Duodenal mucosa (tissue), 2 donors: ENCODE data around the gene MCAT.

ENCODE experiments used
- H3K27ac ChIP-seq: one replicate; pipeline ENCODE4 v1.7.0; 2013; ENCODE audit warnings: low read depth, low read length
- H3K27me3 ChIP-seq, 2 donors: one replicate each; pipeline ENCODE4 v1.7.0; 2013; ENCODE audit warnings: low read length in 2 of 2, control low read depth in 1 of 2; ENCODE audit not compliant: insufficient read depth in 2 of 2, control insufficient read depth in 1 of 2
- H3K36me3 ChIP-seq, 2 donors: one replicate each; pipeline ENCODE4 v1.7.0; 2013; ENCODE audit warnings: low read length in 2 of 2, control low read depth in 1 of 2; ENCODE audit not compliant: insufficient read depth in 2 of 2, control insufficient read depth in 1 of 2
- H3K4me1 ChIP-seq, 2 donors: one replicate each; pipeline ENCODE4 v1.7.0; 2013; ENCODE audit warnings: low read length in 2 of 2, control low read depth in 1 of 2; ENCODE audit not compliant: insufficient read depth in 2 of 2, control insufficient read depth in 1 of 2
- H3K4me3 ChIP-seq, 2 donors: one replicate each; pipeline ENCODE4 v1.7.0; 2013; ENCODE audit warnings: low read length in 2 of 2, low read depth in 1 of 2
- H3K9ac ChIP-seq, 2 donors: one replicate each; pipeline ENCODE4 v1.7.0; 2013; ENCODE audit warnings: low read length in 2 of 2, low read depth in 1 of 2
- H3K9me3 ChIP-seq, 2 donors: one replicate each; pipeline ENCODE4 v1.7.0; 2013; ENCODE audit warnings: low read length in 2 of 2, control low read depth in 1 of 2; ENCODE audit not compliant: control insufficient read depth in 1 of 2

MCAT gene, protein sequence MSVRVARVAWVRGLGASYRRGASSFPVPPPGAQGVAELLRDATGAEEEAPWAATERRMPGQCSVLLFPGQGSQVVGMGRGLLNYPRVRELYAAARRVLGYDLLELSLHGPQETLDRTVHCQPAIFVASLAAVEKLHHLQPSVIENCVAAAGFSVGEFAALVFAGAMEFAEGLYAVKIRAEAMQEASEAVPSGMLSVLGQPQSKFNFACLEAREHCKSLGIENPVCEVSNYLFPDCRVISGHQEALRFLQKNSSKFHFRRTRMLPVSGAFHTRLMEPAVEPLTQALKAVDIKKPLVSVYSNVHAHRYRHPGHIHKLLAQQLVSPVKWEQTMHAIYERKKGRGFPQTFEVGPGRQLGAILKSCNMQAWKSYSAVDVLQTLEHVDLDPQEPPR

DNA sequence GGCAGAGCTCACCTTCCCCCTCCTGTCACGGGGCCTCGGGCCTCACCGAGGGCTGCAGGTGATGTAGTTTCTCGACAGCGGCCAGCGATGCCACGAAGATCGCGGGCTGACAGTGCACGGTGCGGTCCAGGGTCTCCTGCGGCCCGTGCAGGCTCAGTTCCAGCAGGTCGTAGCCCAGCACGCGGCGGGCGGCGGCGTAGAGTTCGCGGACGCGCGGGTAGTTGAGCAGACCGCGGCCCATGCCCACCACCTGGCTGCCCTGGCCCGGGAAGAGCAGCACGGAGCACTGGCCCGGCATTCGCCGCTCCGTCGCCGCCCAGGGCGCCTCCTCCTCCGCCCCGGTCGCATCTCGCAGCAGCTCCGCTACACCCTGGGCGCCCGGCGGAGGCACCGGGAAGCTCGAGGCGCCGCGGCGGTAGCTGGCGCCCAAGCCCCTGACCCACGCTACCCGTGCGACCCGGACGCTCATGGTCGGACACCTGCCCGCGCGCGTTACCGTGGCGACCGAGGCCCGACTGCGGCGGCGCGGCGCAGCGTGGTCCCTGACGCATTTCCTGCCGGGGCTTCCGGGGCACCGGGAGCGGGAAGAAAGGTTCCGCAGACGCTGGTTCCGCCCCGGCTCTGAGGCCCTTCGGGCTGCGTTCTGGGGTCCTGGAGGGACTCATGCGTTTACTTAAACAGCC lies at the start of gene MCAT:
Gene MCAT, minus strand, starts transcription at position 519 of the 683 bp plus-strand sequence. Its CDS starts 50 bp downstream, at position 469.
- peaks cover 6 to 11% of the 10 kb centered on the region in 2 donors for H3K4me1 ChIP-seq
- H3K4me3 ChIP-seq = peak within 1 kb of the TSS; percentile 92 to 96
- no peaks in the 10 kb centered on the region for H3K27me3 ChIP-seq
- H3K9me3 ChIP-seq = no peaks in the 10 kb centered on the region
- H3K27ac ChIP-seq = peak within 1 kb of the TSS; percentile 66
- peak within 1 kb of the TSS; percentile 70 to 85 for H3K9ac ChIP-seq
- H3K36me3 ChIP-seq = peaks cover 3 to 26% of the 10 kb centered on the region in 2 donors

DNA sequence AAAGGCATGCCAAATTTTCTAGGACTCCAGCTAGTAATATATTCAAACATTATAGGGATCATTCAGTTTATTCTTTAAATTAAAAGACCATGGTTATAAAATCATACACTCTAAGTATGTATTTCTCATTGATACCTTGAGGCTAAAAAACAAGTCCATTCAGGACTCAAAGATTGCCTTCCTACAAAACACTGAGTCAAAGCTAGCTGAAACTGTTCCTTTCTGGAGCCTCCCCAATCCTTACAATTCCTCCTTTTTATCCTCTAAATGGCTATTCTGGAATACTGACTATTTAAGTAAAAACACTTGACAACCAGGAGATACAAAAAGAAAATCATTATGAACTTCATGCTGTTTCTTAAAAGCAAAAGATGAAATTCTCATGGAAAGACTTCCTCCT lies 48.6 kb upstream of the MCAT start:
- Histone ChIP-seq H3K4me3 (no peak overlapping the region), H3K27ac (no peak overlapping the region), H3K36me3 (no peaks in the 10 kb centered on the region), H3K9ac (no peak overlapping the region), H3K27me3 (no peaks in the 10 kb centered on the region), H3K4me1 (peaks cover 0 to 2% of the 10 kb centered on the region in 2 donors), H3K9me3 (no peaks in the 10 kb centered on the region)

DNA sequence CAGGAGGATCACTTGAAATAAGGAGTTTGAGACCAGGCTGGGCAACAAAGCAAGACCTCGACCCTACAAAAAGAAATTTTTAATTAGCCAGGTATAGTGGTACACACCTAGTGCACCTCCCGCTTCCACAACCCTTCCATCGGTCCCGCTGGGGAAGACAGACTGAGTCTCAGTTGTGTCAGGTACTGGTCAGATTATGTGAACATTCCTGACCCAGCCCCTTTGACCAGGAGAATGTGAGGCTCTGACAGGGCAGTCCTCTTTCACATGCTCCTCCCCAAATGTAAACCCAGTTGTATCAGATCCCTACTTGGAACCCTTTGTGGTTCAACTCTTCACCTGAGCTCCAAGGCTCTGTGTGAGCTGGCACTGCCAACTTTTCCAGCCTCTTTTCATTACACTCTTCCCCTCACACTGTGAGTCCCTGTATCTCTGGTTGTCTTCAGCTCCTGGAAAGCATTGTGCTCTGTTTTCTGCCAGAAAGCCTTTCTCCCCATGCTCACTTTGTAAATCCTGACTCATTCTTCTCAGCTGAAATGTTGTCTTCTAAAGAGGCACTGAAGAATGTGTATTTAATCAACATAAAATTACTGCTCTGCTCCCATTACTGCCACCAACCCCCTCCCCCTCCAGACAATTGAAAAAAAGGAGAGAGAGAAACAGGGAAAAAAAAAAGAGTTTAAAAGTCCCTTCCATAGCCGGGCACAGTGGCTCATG lies 45.8 kb upstream of the MCAT start:
- no peak overlapping the region for H3K4me3 ChIP-seq
- H3K4me1 ChIP-seq = peaks cover 5 to 10% of the 10 kb centered on the region in 2 donors
- no peak overlapping the region for H3K9ac ChIP-seq
- H3K36me3 ChIP-seq = no peaks in the 10 kb centered on the region
- H3K27me3 ChIP-seq = no peaks in the 10 kb centered on the region
- no peak overlapping the region for H3K27ac ChIP-seq
- H3K9me3 ChIP-seq = no peaks in the 10 kb centered on the region

- H3K9me3 ChIP-seq = no peaks in the 10 kb centered on the region
- peaks cover 0 to 5% of the 10 kb centered on the region in 2 donors for H3K36me3 ChIP-seq
- H3K27ac ChIP-seq = peak overlapping the region; percentile 83
- no peaks in the 10 kb centered on the region for H3K27me3 ChIP-seq
- H3K9ac ChIP-seq = peak overlapping the region; percentile 60 to 61
- H3K4me1 ChIP-seq = peaks cover 5 to 10% of the 10 kb centered on the region in 2 donors
- H3K4me3 ChIP-seq = peak overlapping the region; percentile 72 to 75
Measured at GRCh38 chr22:43187171-43188099, 44.2 kb upstream of the MCAT start.

DNA sequence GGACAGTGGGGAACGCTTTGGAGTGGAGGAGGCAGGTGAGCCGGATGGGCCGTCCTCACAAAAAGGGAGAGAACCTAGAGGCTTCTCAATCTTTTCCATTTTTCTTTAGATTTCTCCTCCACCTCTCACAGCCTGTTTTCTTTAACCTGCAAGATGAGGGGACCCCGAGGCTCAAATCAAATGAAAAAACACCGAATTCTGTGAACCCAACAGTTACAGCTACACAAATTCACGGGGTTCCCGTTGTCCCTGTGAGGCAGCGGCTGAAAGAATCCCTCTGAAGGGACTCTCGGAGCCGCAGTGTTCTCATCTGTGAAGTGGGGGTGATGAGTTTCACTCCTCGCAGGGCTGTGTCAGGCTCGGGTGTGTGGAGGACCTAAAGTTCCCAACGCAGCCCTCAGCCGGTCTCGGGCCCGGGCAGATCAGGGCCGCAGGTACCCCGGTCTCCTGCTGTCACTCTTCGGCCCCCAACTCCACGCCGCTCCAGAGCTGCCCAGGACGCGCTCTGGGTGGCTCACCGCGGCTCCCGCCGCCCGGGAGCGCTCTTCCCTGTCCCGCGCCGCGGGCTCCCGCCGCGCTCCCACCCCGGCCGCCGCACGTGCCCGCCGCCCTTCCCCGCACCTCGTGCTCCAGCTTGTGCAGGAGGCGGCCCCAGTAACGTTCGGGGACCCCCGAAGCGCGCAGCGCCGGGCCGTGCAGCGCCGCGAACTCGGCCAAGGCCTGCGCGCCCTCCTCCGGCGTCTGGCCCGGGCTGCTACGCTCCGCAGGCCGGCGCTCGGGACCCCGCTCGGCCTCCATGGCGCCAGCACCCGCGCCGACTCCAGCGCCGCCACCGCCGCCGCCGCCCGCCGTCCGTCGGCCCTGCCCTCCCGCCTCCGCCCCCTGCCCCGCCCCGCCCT lies 43.3 kb upstream of the MCAT start, which contains the start of gene TTLL12:
Gene TTLL12, minus strand, starts transcription at position 863 of the 899 bp plus-strand sequence. Its CDS starts 65 bp downstream, at position 798.
- no peaks in the 10 kb centered on the region for H3K9me3 ChIP-seq

GRCh38 chr22:43185860-43186261 lies 42.7 kb upstream of the MCAT start:
- H3K4me1 ChIP-seq = peaks cover 5 to 10% of the 10 kb centered on the region in 2 donors
- H3K9ac ChIP-seq = peak overlapping the region; percentile 67 to 85
- peak overlapping the region; percentile 81 to 86 for H3K4me3 ChIP-seq
- no peaks in the 10 kb centered on the region for H3K9me3 ChIP-seq
- no peak overlapping the region for H3K27ac ChIP-seq
- H3K36me3 ChIP-seq = peaks cover 5 to 16% of the 10 kb centered on the region in 2 donors
- no peaks in the 10 kb centered on the region for H3K27me3 ChIP-seq

More for the DNA sequence above, 43.3 kb upstream of the MCAT start, which contains the start of gene TTLL12:
- peak within 1 kb of the TSS; percentile 67 to 85 for H3K9ac ChIP-seq
- peaks cover 5 to 10% of the 10 kb centered on the region in 2 donors for H3K4me1 ChIP-seq
- H3K27me3 ChIP-seq = no peaks in the 10 kb centered on the region
- H3K36me3 ChIP-seq = peaks cover 0 to 10% of the 10 kb centered on the region in 2 donors
- H3K27ac ChIP-seq = peak within 1 kb of the TSS; percentile 83
- peak within 1 kb of the TSS; percentile 81 to 86 for H3K4me3 ChIP-seq

GRCh38 chr22:43183496-43184277 lies 40.5 kb upstream of the MCAT start:
- Histone ChIP-seq H3K9me3 (no peaks in the 10 kb centered on the region), H3K4me3 (no peak overlapping the region), H3K9ac (no peak overlapping the region), H3K36me3 (peaks cover 11 to 37% of the 10 kb centered on the region in 2 donors), H3K4me1 (peaks cover 5 to 10% of the 10 kb centered on the region in 2 donors), H3K27ac (no peak overlapping the region), H3K27me3 (no peaks in the 10 kb centered on the region)

- no peaks in the 10 kb centered on the region for H3K9me3 ChIP-seq
- peaks cover 11 to 43% of the 10 kb centered on the region in 2 donors for H3K36me3 ChIP-seq
- no peak overlapping the region for H3K9ac ChIP-seq
- H3K27ac ChIP-seq = no peak overlapping the region
- no peak overlapping the region for H3K4me3 ChIP-seq
- no peaks in the 10 kb centered on the region for H3K27me3 ChIP-seq
- H3K4me1 ChIP-seq = peaks cover 5 to 7% of the 10 kb centered on the region in 2 donors
Measured at GRCh38 chr22:43182726-43183125, 39.5 kb upstream of the MCAT start.
